DMS79 treated with DMSO at 0.1 percent for 48 hours (cell line): ENCODE data around the gene TTC31.
A peak's percentile ranks its signal among the peaks of the same experiment; 100 is the strongest.

ENCODE experiments used
- DNase-seq: peaks from one replicate; lab custom pipeline; 2025; lab: John Stamatoyannopoulos, UW

Gene TTC31

DNA sequence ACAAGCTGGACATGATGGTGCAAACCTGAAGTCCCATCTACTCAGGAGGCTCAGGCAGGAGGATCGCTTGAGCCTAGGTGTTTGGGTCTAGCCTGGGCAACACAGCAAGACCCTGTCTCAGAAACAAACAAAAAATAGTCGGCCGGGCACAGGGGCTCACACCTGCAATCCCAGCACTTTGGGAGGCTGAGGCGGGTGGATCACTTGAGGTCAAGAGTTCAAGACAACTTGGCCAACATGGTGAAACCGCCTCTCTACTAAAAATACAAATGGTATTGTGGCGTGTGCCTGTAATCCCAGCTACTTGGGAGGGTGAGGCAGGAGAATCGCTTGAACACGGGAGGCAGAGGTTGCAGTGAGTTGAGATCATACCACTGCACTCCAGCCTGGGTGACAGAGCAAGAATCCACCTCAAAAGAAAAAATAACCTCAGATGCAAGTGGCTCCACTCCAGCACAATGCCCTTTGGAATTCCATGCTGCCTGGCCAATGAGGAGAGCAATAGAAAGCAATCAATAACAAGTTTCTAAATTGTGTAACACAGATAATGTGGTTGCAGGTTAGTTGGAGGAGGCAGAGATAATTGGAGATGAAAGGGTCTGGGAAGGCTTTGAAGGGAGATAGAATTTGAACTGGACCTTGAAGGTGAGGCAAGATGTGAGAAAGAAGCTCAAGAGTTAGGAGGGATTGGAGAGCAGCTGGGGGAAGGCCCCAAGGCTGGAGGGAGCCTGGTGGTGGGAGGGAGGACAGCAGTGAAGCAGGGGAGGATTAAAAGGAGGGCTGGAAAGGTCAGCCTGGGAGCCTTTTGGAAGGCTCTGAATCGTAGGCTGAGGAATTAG is 6.0 kb downstream of the TTC31 start:
- DNase-seq, result no peak

DNA sequence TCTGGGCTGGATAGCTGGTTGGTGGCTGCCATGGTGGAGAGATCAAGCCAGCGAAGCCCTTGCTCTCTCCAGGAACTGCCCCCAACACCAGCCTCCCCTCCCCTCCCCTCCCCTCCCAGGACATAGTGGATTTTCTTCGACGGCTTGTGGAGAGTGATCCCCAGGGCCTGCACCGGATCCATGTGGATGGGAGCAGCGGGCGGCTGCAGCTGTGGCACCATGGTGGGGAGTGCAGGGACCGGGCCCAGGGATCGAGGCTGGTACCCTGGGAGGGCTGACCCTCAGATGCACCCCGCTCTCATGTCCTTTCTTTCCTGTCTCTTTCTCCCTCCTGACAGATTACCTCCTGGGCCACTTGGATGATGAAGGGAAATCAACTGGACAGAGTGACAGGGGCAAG is 7.0 kb downstream of the TTC31 start:
- no peak for DNase-seq

DNA sequence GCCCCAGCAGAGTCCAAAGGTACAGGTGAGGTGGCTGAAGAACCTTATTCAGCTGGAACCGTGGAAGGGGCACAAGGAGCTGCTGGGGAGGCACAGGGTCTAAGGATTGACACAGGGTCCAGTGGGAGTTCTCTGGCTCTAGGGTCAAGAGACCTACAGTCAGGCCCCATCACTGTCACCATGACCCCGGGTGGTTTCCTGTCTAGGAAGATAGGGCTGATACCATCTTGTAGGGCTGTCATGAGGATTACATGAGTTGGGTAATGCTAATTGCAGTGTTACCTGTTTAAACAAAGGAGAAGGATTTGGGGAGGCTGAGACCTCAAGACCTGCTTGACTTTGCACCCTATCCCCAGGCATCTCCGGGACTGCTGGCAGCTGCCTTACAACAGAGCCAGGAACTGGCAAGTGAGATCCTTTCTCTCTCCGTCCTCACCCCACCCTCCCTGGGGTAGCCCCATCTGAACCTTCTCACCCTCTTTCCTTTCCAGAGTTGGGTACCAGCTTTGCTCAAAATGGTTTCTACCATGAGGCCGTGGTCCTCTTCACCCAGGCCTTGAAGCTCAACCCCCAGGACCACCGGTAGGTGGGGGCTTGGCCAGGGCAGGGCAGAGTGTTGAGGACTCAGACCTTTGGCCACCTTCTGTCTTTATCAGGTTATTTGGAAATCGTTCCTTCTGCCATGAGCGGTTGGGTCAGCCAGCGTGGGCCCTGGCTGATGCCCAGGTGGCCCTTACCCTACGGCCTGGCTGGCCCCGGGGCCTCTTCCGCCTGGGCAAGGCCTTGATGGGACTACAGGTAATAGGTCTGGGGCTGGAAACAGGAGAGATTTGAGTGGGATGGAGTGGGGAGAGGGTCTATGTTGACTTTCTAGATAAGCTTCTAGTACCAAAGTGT is 9.0 kb downstream of the TTC31 start:
- DNase-seq, result no peak

DNA sequence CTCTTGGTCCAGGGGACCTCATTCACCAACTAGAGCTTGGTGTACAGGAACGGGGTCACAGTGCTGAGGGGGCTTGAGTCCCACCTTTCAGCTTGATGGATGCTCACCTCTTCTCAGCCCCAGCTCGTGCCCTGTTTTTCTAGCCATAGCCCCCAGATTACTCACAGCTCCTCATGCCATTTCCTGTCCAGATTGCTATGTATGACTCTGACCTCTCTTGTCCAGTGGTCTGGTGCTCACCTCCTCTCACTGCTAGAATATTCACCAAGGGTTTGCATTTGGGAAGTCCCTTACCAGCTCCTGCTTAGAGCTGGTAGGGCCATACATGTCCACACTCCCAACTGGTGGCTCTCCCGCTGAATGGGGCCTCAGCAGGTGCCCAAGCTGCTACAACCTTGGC is 10.7 kb downstream of the TTC31 start:
- no peak for DNase-seq

DNA sequence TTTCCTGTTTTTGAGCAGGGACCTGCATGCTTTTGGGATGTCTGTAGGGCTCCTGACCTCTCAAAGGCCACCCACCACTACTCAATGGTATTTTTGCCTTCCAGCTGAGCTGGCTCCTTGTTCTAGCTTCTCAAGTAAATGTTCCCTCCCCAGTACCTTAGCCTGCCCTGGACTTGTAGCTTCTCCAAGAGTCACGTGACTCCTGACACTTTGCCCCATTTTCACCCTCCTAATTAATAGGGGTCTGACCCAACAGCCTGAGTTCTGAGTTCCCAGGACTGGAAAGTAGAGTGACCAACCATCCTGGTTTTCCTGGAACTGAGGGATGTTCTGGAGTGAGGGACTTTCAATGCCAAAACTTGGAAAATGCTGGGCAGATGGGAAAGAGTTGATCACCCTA is 12.6 kb downstream of the TTC31 start:
- DNase-seq, result no peak

DNA sequence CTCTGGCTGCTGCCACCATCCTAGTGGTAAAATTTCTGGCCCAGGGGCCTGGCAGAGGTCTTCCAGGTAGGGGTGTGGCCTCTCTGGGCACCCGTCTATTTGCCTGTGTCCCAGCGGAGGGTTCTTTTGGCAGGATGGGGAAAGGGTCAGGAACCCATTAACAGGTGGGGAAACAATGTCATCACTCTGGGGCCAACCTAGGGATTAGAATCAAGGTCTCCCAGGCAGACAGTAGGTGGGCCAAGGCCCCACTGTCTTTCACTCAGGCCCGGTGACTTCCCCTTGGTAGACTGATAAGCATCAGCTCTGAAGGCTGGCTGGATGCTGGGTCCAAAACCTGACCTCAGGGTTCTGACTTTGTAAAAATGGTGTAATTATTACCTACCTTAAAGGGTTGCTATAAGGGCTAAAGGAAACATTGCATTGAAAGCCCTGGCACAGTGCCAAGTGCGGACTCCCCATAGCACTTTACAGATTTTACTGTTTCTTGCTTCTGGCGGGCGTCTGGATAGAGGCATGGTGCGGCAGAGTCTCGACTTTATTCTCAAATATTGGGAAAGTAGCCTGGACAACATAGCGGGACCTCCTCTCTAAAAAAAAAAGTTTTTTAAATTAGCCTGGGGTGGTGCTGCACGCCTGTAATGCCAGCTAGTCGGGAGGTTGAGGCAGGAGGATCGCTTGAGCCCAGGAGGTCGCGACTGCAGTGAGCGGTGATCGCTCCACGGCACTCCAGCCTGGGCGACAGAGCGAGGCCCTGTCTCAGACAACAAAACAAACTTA is 14.3 kb downstream of the TTC31 start:
- DNase-seq, result no peak

DNA sequence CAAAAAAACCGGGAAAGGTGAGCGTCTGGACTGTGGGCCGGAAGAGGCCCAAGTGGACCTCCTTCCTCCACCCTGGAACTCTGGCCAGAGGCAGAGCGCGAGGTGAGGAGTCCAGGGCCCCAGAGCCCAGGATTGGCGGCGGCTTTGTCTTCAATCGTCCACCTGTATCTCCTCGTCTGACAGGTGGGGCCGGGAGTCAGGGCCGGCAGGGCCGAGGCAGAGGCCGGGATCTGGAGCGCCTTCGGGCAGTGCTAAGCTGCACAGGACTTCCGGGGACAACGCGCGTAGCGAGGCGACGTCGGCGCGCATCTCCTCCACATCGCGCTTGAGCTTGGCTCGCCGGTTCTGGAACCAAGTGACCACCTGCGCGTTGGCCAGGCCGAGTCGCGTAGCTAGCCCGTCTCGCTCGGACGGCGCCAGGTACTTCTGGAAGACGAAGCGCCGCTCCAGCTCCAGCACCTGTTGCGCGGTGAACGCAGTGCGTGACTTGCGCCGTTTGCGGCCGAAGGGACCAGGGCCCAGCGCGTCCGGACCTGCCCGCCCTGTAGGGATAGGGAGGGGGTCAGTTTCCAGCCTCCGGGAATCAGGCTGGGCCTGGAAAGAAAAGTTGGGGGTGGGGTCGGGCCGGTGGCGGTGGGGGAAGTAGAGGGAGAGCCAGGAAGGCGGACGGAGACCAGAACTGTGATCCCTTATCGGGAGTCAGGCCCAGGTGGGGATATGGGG is 15.1 kb downstream of the TTC31 start:
- peak; percentile 40 for DNase-seq

DNA sequence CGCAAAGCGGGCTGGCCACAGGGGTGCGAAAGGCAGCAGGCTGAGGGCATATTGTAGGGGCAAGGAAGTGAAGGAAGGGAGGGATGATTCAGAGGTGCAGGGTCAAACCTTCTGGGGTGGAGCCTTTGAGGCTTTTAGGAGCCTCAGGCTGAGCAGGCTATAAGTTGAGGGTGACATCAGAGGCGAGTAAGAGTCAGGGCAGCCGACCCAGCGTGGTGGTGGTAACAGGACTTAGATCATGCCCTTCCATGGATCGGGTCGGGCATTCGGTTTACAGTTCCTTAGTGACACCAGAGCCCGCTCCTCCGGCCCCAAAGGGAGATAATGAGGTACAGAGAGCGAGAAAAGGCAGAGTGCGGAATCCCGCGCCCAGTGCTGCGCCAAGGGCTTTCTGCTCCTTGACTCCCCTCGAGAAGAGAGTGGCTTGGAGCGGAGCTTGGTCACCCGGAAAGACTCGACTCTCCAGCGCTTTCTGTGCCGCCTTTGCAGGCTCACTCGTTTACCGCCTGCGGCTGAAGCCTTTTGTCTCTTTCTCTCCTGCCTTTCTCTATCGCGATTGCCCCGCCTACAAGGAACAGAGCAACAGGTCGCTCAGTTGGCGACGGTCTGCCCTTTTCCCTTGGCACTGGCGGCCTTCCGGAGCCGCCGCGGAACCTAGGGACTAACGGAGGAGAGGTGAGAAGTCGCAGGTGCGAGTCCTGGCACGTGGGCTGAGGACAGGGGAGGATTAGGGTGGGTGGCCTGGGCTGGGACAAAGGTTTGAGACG is 15.8 kb downstream of the TTC31 start:
- DNase-seq, result peak; percentile 53

DNA sequence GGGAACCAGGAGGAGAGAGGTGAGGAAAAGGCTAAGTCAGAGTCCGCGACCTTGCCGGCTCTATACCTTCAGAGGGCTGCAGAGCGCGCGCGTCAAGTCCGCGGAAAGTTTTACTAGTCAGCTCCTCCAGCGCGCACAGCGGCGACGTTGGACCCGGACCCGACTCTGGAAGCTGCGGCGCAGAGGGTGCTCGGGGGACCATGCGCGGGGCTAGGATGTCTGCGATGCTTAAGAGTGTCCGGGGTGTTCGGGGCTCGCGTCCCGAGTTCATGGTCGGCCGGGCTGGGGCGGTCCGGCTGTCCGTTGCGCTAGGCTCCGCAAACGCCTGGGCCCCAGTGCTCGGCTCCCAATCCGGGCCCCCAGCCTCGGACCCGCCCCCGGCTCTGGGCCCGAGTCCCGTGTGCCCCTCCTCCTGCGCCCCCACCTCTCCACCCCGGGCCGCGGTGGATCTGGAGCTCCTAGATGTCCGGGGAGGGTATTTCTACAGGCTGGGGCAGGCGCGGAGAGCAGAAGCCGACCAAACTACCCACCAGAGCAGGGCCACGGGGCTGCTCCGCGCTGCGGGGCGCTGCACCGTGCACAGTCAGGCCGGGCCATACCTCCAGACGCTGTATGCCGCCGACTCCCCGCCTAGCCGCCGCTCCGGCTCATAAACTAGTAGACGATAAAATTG is 16.5 kb downstream of the TTC31 start, which contains the start of gene LBX2:
TSS of gene LBX2 (minus strand) at position 337 of the 673 bp plus-strand sequence. CDS start at position 271, 66 bp downstream.
- DNase-seq, result no peak

DNA sequence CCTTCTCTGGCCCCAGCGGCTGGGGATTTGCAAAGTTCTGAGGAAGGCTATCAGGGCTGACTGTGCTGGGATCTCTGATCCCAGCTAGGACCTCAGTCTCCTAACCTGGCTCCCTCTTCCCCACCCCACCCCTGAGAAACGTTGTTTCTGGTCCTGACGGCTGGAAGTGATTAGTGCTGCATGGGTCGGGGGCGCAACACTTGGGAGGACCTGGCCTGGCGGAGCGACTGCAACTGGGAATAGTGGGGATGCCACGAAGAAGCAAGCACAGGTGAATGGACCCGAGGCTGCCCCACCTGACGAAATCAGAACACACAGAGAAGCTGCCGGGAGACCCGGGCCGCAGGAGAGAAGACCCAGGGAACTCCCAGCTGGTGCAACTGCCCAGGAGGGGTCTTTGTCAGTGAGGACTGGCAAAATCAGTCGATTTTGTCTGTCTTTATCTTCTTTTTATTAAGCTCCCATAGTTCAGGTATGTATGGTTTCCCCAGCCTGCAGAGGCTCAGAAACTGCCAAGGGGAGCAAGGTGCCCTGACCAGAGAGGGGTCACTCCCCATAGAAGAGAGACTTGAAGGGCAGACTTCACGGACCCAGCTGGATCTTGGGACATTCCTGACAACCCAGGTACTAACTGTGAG is 17.2 kb downstream of the TTC31 start:
- DNase-seq, result no peak

DNA sequence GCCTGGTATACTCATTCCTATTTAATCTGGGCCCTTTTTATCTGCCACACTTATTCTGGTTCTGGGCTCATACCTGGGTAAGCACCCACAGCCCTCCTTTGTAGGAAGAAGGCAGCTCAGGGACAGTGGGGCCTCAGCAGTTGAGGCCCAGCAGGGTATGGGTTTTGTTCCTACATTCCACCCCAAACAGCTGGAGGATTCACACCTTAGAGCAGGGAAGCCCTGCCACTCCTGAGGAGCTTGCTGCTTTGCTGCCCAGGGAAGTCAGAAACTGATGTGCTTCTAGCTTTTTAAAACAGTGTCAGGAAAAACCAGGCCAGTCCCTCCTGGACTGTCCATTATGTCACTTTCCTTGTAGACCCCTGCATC is 17.7 kb downstream of the TTC31 start:
- no peak for DNase-seq

DNA sequence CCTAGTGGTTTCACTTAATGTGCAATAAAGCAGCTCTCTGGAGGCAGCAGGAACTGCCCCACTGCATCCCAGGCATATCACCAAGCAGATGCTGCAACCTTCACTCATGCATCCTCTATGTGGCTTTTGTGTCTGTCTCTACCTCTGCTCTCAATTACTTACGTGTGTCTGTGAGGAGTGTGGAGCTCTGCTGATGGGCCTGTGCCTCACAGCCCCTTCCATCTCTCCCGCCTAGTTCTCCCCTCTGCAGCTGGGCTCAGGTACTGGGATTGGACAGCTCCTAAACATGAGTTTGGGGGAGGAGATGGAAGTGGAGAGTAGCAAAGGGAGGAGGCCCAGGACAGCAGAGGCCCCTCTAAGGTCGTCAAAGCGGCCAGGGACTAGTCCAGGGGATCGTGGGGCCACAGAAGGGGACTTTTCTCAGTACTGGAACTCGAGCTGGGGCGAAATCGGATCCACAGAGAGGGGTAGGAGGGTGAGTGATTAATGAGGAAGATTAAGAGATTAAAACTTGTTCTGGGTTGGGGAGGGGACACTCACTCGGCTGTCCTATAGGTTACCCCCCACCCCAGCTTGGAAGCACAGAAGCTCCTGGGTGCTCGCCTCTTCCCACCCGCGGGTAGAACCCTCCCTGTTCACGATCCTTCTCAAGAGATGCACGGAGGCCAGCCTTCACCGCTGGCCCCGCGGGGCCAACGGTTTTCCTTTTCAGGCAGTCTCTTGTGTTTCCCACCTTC is 18.6 kb downstream of the TTC31 start:
- DNase-seq, result no peak

DNA sequence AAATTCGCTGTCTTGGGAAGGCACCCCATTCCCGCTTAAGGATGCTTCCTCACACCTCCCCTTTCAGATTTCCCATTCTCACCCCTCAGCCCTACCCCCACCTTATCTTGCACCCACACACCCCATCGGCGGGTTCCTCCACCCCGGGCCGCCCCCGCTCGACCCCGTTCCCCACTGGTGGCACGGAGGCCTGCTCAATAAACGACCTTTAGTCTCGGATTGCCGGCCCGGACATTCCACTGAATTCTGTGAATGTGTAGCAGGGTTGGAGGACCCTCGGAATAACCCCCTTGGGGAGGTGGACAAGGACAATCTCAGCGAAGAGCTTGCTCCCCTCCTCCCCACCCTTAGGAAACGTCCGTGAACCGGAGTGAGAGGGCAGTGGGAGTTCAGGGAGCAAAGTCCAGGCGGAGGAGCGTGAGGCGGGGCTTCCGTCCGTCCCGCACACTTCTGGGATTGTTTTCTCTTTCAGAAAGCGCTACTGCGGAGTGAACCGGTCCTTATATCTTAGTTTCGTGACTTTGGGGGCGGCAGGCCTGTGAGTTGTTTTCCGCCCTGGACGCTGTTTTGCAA is 19.4 kb downstream of the TTC31 start:
- DNase-seq, result no peak

DNA sequence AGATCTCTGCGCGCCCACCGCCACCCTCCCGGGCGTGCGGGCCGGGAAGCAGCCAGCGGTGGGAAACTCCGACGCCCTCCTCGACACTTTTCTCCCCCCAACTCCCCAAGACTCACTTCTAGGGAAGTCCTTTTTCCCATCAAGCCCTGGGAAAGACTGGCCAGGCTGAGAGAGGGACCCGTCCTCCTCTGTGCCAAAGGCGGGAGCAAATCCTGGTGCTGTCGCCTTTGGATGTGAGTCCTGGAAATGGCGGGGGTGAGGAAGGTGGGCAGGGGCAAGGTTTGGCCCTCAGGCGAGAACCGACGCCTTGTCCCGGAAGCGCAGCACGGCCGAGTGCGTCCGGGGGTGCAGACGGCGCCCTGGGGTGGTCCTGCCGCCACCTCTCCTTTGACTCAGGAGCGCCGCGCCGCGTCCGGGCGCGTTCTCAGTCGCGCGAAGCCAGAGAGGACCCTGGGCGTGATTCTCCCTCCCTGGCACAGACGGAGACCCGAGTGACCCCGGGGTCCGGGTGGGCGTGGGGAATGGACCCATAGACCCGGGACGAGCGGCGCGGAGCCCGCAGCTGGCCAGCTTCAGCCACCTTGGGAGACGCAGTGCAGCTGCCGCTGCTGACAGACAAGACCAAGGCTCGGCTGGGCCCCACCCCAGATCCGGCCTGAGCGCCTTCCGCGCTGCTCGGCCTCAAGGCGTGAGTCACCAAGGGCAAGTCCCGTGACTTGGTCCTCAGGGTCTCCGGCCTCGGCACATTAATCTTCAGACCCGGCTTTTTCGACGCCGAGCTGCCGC is 20.0 kb downstream of the TTC31 start:
- DNase-seq, result no peak

DNA sequence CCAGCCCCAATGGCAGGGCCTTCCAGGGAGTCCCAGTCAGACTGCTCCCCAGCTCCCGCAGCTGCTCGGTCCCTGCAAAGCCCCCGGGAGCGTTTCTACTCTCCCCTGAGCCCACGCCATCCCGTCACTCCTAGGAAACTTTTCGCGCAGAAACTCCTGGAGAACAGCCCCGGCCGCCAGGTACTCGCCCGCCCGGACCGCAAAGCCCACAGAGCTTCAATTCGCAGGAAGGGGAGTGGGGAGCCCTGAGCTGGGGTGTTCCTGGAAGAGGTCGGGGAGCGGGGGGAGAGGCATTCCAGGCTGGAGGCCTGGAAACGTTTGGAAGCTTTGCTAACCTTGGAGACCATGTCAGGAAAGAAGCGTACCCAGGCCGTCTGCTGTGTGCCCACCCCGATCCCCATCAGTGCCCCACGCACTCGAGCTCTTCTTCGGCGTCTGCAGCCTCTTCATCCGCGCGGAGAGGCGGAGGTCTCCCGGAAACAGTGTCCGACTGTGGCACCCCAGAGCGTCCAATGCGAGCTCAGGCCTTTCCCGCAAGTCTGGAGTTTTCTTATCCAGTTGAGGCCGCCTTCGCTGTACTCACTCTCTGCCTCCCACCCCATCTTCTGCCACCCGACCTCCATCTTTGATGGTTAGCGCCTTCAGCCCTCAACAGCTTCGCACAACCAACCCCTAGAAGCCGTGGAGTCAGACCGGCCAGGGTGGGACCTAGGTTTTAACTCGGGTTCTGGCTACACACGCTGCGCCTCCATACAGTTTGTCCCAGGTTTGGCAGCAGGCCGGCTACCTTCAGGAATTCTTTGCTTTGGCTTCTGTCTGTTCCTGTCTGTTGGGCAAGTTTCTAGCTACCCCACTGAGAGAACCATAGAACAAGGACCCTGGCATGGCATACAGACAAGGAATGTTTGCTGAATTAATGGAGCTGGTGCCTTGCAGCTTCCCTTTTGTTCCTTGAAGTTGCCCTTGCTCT is 20.9 kb downstream of the TTC31 start:
- no peak for DNase-seq

DNA sequence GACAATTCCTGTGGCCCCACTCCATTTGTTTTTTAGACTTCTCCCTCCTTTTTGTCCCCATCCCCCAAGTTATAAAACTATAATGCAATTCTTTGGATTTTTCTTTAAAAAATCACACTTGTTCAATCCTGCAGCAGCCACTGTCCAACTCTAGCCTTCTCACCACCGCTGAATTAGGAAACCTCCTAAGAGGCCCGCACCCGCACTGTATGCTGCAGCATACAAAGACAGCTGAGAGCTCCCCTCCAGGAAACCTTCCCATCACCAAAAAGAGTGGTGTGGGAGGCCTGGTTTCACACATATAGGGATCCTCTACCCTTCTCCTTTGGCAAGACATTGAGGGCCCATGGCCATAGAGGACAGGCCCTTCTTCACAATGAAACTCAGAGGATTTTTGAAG is 21.7 kb downstream of the TTC31 start:
- DNase-seq, result no peak
